Duodenal mucosa (tissue), 2 donors: ENCODE measurements around the gene BCAS2.

Experiments used
- H3K27ac ChIP-seq: one replicate; pipeline ENCODE4 v1.7.0; 2013; ENCODE audit warnings: low read depth, low read length
- H3K27me3 ChIP-seq, 2 donors: one replicate each; pipeline ENCODE4 v1.7.0; 2013; ENCODE audit warnings: low read length in 2 of 2, control low read depth in 1 of 2; ENCODE audit not compliant: insufficient read depth in 2 of 2, control insufficient read depth in 1 of 2
- H3K36me3 ChIP-seq, 2 donors: one replicate each; pipeline ENCODE4 v1.7.0; 2013; ENCODE audit warnings: low read length in 2 of 2, control low read depth in 1 of 2; ENCODE audit not compliant: insufficient read depth in 2 of 2, control insufficient read depth in 1 of 2
- H3K4me1 ChIP-seq, 2 donors: one replicate each; pipeline ENCODE4 v1.7.0; 2013; ENCODE audit warnings: low read length in 2 of 2, control low read depth in 1 of 2; ENCODE audit not compliant: insufficient read depth in 2 of 2, control insufficient read depth in 1 of 2
- H3K4me3 ChIP-seq, 2 donors: one replicate each; pipeline ENCODE4 v1.7.0; 2013; ENCODE audit warnings: low read length in 2 of 2, low read depth in 1 of 2
- H3K9ac ChIP-seq, 2 donors: one replicate each; pipeline ENCODE4 v1.7.0; 2013; ENCODE audit warnings: low read length in 2 of 2, low read depth in 1 of 2
- H3K9me3 ChIP-seq, 2 donors: one replicate each; pipeline ENCODE4 v1.7.0; 2013; ENCODE audit warnings: low read length in 2 of 2, control low read depth in 1 of 2; ENCODE audit not compliant: control insufficient read depth in 1 of 2

BCAS2 gene

DNA sequence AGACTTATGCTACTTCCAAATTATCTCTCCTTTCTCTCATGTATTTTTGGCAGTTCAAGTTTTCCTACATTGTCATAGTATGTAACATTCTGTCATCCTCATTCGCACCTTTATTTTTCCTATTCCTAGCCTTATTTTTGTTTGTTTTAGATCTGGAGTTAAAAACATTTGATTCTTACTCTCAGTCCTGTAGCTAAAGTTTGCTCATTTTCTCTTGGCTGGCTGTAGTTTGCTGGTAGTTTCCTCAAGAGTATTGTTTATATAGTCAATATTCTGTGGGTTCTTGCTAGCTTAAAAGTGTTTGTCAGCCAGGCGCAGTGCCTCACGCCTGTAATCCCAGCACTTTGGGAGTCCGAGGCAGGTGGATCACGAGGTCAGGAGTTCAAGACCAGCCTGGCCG lies 40.6 kb downstream of the BCAS2 start:
- Histone ChIP-seq H3K36me3 (no peaks in the 10 kb centered on the region), H3K27ac (no peak overlapping the region), H3K27me3 (no peaks in the 10 kb centered on the region), H3K9me3 (no peaks in the 10 kb centered on the region), H3K4me1 (no peaks in the 10 kb centered on the region), H3K4me3 (no peak overlapping the region), H3K9ac (no peak overlapping the region)

GRCh38 chr1:114540272-114540671 lies 41.1 kb downstream of the BCAS2 start:
- no peak overlapping the region for H3K9ac ChIP-seq
- H3K36me3 ChIP-seq: no peaks in the 10 kb centered on the region
- H3K27ac ChIP-seq: no peak overlapping the region
- no peaks in the 10 kb centered on the region for H3K4me1 ChIP-seq
- H3K4me3 ChIP-seq: no peak overlapping the region
- no peaks in the 10 kb centered on the region for H3K9me3 ChIP-seq
- no peaks in the 10 kb centered on the region for H3K27me3 ChIP-seq

DNA sequence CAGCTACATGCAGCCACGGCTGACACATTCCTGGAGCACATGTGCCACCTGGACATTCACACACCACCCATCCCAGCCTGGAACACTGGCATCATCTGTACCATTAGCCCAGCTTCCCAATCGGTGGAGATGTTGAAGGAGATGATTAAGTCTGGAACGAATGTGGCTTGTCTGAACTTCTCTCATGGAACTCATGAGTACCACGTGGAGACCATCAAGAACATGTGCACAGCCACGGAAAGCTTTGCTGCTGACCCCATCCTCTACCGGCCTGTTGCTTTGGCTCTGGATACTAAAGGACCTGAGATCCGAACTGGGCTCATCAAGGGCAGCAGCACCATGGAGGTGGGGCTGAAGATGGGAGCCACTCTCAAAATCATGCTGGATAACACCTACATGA lies 45.4 kb downstream of the BCAS2 start:
- Histone ChIP-seq H3K4me3 (no peak overlapping the region), H3K36me3 (no peaks in the 10 kb centered on the region), H3K9ac (no peak overlapping the region), H3K9me3 (no peaks in the 10 kb centered on the region), H3K4me1 (no peaks in the 10 kb centered on the region), H3K27me3 (no peaks in the 10 kb centered on the region), H3K27ac (no peak overlapping the region)

GRCh38 chr1:114535401-114535800 lies 46.0 kb downstream of the BCAS2 start:
- no peaks in the 10 kb centered on the region for H3K4me1 ChIP-seq
- no peak overlapping the region for H3K4me3 ChIP-seq
- no peaks in the 10 kb centered on the region for H3K36me3 ChIP-seq
- no peaks in the 10 kb centered on the region for H3K9me3 ChIP-seq
- no peak overlapping the region for H3K9ac ChIP-seq
- H3K27ac ChIP-seq: no peak overlapping the region
- no peaks in the 10 kb centered on the region for H3K27me3 ChIP-seq

DNA sequence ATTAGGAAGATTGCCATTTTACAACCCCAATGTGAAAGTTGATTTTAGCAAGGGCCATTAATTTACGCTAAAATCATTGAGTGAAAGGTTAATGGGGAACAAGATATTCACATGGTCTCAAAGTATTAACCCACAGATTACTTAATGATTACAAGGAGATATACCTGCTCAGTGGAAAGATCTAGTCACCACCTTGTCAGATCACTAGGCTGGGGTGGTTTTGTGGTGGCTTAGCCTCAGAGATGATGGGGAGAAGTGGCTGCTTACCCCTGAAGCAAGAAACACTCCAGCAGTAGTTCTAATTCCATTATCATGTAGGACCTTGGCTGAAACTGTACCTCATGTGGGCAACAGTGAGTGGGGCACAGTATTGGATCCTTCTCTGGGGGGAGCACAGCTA lies 50.3 kb downstream of the BCAS2 start:
- Histone ChIP-seq H3K27ac (no peak overlapping the region), H3K9ac (no peak overlapping the region), H3K4me3 (no peak overlapping the region), H3K27me3 (no peaks in the 10 kb centered on the region), H3K36me3 (no peaks in the 10 kb centered on the region), H3K4me1 (no peaks in the 10 kb centered on the region), H3K9me3 (no peaks in the 10 kb centered on the region)

DNA sequence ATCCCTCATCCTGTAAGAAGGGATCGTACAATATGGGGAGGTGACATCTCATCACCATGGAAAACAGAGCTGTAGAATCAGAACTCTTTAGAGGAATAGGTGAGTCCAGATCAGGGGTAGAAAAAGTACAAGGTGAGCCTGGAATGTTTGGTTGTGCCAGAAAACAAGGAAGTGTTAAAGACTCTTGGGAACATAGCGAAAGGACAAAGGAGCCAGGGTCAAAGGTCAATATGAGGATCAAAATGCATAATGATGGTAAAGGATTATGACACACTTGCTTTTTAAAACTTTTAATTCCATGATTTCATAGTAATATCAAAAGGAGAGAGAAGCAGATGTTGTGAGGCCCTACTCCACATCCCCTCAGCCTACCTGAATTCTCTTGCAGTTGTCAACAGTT lies 51.2 kb downstream of the BCAS2 start:
- H3K9me3 ChIP-seq: no peaks in the 10 kb centered on the region
- no peaks in the 10 kb centered on the region for H3K4me1 ChIP-seq
- no peaks in the 10 kb centered on the region for H3K27me3 ChIP-seq
- H3K9ac ChIP-seq: no peak overlapping the region
- no peaks in the 10 kb centered on the region for H3K36me3 ChIP-seq
- no peak overlapping the region for H3K4me3 ChIP-seq
- no peak overlapping the region for H3K27ac ChIP-seq

GRCh38 chr1:114524944-114525343 lies 56.5 kb downstream of the BCAS2 start:
- H3K27ac ChIP-seq: no peak overlapping the region
- H3K36me3 ChIP-seq: no peaks in the 10 kb centered on the region
- H3K27me3 ChIP-seq: no peaks in the 10 kb centered on the region
- no peaks in the 10 kb centered on the region for H3K9me3 ChIP-seq
- no peak overlapping the region for H3K4me3 ChIP-seq
- no peaks in the 10 kb centered on the region for H3K4me1 ChIP-seq
- no peak overlapping the region for H3K9ac ChIP-seq

GRCh38 chr1:114522264-114522575 lies 59.2 kb downstream of the BCAS2 start:
- H3K4me3 ChIP-seq: no peak overlapping the region
- no peaks in the 10 kb centered on the region for H3K27me3 ChIP-seq
- H3K27ac ChIP-seq: no peak overlapping the region
- no peak overlapping the region for H3K9ac ChIP-seq
- H3K4me1 ChIP-seq: no peaks in the 10 kb centered on the region
- no peaks in the 10 kb centered on the region for H3K36me3 ChIP-seq
- H3K9me3 ChIP-seq: no peaks in the 10 kb centered on the region

DNA sequence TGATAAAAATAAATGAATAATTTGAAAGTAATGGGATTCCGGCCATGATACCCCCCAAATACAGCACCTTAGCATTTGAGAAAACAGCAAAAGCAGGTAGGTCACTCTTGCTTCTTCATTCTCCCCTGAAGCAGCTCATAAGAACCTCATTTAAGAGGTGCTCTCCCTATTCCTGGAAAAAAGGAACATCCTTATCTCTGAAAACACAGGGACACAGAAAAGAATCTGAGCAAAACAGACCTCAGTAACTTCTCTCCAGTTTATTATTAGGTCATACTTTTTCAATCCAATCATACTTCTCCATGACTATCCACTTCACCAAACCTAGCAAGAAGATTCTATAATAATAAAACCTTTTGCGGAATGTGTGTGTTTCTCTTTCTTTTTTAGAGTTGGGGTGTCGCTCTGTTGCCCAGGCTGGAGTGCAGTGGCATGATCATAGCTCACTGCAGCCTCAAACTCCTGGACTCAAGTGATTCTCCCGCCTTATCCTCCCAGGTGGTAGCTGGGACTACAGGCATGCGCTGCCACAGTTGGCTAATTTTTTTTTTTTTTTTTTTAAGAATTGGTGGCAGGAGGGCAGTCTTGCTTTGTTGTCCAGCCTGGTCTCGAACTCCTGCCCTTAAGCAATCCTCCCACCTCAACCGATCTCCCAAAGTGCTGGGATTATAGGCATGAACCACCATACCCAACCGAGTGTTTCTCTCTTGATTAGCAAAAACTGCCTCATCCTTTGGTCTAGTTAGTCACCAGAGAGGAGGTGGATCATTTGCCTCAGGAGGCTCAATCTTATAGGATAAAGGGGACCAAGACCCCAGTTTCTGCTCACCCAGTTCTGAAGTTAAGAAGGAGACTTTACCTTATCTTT lies 59.8 kb downstream of the BCAS2 start:
- Histone ChIP-seq H3K9ac (no peak overlapping the region), H3K36me3 (no peaks in the 10 kb centered on the region), H3K4me1 (no peaks in the 10 kb centered on the region), H3K27me3 (no peaks in the 10 kb centered on the region), H3K9me3 (no peaks in the 10 kb centered on the region), H3K4me3 (no peak overlapping the region), H3K27ac (no peak overlapping the region)
